Measurements from ENCODE around the gene GNG12.
"Not testable (repeated sequence)": the region's sequence is repeated elsewhere in the genome, so short reads cannot be mapped to it uniquely, and the experiment has no call there.

GNG12 gene

DNA sequence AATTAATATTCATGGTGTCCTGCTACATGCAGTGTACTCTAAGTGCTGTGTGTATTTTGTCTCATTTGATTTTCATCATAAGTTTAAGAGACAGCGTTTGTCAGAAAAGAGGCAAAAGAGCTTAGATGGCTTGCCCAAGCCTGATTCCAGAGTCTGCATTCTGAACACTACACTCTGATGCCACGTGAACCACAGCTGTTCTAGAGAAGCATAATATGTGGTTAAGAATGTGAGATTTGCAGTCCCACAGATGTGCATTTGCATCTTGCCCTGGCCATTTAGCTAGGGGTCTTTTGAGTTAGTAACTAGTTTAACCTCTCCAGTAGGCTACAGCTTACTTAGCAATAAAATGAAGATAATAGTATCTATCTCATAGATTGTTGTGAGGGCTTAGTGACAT is 157.5 kb downstream of the GNG12 start:
- in situ Hi-C loops (cut with MboI; ENCODE audit: low sequenced_read_pairs, unreplicated experiment), result no loop called here
- TF ChIP-seq, protein P1, sequence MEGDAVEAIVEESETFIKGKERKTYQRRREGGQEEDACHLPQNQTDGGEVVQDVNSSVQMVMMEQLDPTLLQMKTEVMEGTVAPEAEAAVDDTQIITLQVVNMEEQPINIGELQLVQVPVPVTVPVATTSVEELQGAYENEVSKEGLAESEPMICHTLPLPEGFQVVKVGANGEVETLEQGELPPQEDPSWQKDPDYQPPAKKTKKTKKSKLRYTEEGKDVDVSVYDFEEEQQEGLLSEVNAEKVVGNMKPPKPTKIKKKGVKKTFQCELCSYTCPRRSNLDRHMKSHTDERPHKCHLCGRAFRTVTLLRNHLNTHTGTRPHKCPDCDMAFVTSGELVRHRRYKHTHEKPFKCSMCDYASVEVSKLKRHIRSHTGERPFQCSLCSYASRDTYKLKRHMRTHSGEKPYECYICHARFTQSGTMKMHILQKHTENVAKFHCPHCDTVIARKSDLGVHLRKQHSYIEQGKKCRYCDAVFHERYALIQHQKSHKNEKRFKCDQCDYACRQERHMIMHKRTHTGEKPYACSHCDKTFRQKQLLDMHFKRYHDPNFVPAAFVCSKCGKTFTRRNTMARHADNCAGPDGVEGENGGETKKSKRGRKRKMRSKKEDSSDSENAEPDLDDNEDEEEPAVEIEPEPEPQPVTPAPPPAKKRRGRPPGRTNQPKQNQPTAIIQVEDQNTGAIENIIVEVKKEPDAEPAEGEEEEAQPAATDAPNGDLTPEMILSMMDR (IDR thresholded peaks at IDR 0.05; ENCODE audit: borderline replicate concordance, control extremely low read depth, extremely low read depth, insufficient read depth, missing control alignments), result no peak
- DNase-seq (ENCODE audit: low spot score), result no peak

DNA sequence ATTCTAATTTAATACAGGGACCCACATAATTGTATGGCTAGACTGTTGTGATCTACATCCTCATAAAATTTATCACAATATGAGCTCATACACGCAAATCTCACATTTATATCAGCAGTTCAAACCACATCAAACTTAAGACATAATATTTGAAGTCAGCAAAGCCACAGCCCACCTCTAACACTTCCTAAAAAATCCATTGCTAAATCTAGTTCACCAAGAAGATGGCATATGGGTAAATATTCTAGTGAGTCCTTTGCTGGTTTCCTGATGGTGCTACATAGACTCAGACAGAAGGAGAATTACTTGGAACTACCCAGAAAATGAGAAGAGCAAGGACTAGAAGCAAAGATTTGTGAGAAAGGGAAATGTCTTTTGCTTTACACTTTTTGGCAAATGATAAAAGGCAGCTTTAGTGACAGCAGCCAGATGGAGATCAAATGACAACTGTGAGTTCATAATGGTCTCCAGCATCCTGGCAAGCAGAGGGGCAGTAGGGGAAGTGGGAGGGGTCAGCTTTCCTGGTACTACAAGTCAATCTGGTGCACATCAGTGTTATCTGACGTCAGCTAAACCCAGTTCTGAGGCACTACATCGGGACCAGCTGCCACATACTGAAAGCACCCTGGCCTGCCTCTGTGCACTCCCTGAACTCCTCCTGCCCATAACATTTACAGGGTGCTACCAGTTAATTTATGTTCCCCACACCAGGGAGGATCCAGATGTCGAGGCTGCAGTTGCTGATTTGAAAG is 158.8 kb downstream of the GNG12 start:
- in situ Hi-C loops (cut with MboI; ENCODE audit: low sequenced_read_pairs, unreplicated experiment), result no loop called here
- DNase-seq (ENCODE audit: low spot score), result no peak
- TF ChIP-seq, protein P1 (IDR thresholded peaks at IDR 0.05; ENCODE audit: borderline replicate concordance, control extremely low read depth, extremely low read depth, insufficient read depth, missing control alignments), result no peak

DNA sequence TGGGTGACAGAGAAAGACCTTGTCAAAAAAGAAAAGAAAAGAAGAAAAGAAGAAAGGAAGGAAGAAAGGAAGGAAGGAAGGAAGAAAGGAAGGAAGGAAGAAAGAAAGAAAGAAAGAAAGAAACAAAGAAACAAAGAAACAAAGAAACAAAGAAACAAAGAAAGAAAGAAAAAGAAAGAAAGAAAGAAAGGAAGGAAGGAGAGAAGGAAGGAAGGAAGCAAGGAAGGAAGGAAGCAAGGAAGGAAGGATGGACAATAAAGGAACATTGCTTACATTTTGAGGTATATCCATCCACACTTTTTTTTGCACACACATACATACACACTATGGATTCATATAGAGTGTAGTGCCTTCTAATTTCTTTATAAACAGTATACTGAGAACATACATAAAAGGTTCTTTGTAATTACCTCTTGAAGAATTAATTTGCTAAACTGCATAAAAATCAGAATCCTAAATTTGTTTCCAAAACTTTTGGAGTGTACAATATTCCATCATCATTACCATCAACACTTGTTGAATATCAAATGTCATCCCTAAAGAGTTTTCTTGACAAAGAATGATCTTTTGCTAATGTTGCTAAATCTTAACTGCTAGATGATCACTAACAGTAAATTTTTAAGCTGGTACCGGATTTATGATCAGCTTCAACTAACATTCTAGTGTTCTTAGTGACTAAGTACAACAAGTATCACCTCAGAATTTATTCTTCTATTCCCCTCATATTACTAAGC is 159.6 kb downstream of the GNG12 start:
- in situ Hi-C loops (cut with MboI; ENCODE audit: low sequenced_read_pairs, unreplicated experiment), result no loop called here
- DNase-seq (ENCODE audit: low spot score), result no peak
- TF ChIP-seq, protein P1 (IDR thresholded peaks at IDR 0.05; ENCODE audit: borderline replicate concordance, control extremely low read depth, extremely low read depth, insufficient read depth, missing control alignments), result no peak

DNA sequence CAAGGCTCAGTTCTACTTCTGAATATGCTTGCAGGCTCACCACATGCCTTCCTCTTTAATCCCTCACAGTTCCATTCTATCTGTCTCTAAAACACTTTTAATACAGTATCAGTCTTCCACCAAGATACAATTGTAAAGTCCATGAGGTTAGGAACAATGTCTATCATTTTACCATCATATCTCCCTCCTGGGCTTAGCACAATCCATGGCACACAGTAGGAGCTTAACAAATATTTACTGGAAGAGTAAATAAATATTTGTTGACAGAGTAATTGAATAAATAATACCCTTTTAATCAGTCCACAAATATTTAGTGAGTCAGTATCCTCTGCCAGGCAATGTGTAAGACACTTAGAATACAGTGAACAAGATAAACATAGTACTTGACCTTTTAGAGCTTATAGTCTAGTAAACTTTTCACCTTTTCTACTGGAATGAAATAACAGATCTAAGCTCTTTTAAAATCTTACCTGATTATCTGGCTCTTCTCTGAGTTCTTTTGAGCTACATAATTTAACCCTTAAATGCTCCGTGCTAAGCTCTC is 160.9 kb downstream of the GNG12 start:
- no peak for DNase-seq (ENCODE audit: low spot score)
- in situ Hi-C loops (cut with MboI; ENCODE audit: low sequenced_read_pairs, unreplicated experiment), result no loop called here

DNA sequence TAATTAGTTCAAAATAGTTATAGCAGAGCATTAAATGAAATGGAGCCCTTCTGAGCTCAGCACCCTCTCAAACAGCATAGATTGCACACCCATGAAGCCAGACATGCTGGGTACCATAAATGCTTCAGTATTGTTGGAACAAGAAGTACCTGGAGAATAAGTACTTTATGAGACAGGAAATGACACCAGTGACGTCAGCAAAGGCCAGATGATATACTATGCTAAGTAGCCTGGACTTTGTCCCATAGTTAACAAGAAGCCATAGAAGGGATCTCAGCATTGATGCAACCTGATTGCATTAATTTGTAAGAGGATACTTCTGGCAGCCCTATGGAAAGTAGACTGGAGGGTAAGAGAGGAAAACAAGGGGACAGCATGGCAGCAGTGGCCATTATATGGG is 164.6 kb downstream of the GNG12 start:
- TF ChIP-seq, protein P1 (IDR thresholded peaks at IDR 0.05; ENCODE audit: borderline replicate concordance, control extremely low read depth, extremely low read depth, insufficient read depth, missing control alignments), result no peak
- in situ Hi-C loops (cut with MboI; ENCODE audit: low sequenced_read_pairs, unreplicated experiment), result no loop called here

More for the DNA sequence above, 160.9 kb downstream of the GNG12 start:
- TF ChIP-seq, protein P1 (IDR thresholded peaks at IDR 0.05; ENCODE audit: borderline replicate concordance, control extremely low read depth, extremely low read depth, insufficient read depth, missing control alignments), result no peak

DNA sequence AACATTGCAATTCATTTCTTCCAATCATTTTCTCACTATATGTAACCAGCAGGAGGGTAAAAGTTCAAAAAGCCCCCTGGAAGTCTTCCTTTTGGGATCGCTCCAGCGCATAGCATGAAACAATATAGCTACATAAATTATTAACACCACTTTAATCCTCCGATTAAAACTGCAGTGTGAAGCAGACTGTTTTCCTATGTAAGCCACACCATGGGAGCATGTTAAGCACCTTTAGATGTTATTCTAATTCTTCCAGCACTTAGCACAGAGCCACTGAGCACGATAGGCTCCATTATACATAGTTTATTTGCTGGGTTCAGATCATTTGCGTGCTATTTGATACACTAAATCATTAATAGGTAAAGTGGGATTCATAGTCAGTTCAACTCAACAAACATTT is 166.6 kb downstream of the GNG12 start:
- DNase-seq (ENCODE audit: low spot score), result no peak
- TF ChIP-seq, protein P1 (IDR thresholded peaks at IDR 0.05; ENCODE audit: borderline replicate concordance, control extremely low read depth, extremely low read depth, insufficient read depth, missing control alignments), result no peak

More for the DNA sequence above, 164.6 kb downstream of the GNG12 start:
- DNase-seq (ENCODE audit: low spot score), result no peak

DNA sequence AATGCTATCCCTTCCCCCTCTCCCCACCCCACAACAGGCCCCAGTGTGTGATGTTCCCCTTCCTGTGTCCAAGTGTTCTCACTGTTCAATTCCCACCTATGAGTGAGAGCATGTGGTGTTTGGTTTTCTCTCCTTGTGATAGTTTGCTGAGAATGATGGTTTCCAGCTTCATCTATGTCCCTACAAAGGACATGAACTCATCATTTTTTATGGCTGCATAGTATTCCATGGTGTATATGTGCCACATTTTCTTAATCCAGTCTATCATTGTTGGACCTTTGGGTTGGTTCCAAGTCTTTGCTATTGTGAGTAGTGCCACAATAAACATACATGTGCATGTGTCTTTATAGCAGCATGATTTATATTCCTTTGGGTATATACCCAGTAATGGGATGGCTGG is 168.0 kb downstream of the GNG12 start:
- DNase-seq (ENCODE audit: low spot score); in situ Hi-C loops (cut with MboI; ENCODE audit: low sequenced_read_pairs, unreplicated experiment): not testable (repeated sequence)

More for the DNA sequence above, 166.6 kb downstream of the GNG12 start:
- in situ Hi-C loops (cut with MboI; ENCODE audit: low sequenced_read_pairs, unreplicated experiment), result no loop called here
